ENCODE results near the gene GFRA1.
"Not testable (repeated sequence)": the region's sequence is repeated elsewhere in the genome, so short reads cannot be mapped to it uniquely, and the experiment has no call there.

GFRA1 gene

GRCh38 chr10:116201011-116201410 is 72.0 kb downstream of the GFRA1 start:
- no peak for DNase-seq (ENCODE audit: low read depth, low spot score)

DNA sequence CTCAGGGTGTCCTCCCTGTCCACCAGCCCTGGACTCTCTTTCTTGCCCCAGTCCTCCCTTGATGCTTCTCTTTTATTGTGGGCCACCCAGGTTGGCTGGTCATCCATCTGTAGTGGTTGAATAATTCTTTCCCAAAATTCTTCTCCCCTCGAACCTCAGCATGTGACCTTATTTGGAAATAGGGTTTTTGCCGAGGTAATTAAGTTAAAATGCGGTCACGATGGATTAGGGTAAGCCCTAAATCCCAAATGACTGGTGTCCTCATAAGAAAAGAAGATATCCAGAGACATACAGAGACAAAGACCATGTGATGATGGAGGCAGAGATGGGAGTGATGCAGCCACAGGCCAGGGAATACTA is 74.3 kb downstream of the GFRA1 start:
- DNase-seq (ENCODE audit: low read depth, low spot score), result no peak

DNA sequence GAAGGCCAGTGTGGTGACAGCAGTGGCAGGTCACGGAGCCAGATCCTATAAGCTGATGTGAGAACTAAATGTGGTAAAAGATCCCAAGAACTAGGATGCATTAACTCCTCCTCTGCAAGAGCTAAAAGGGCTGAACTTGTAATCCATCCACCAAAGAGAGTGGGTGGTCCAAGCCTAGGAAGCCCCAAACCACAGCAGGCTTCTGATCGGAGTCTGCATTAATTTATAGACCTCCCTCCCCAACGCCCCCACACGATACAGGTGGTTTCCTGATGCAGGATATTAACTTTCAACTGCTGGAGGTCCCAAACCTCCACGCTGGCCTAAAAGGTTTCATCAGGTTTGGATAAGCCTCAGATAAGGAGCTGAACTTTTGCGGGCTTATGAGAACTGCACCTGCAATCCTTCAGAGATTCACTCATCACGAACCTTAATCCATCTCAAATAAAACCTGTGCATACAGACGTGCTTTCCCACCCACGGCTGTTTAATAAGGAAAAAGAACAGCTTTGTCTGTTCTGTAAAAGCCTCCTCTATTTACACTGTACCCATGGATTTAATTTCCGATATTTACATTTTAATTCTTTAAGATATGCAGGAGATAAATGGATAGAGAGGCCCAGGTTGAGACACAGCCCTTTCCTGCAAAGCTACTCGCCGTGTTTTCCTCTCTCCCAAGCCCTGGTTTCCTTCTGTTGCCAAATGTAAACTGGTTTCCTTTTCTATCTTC is 74.9 kb downstream of the GFRA1 start:
- DNase-seq (ENCODE audit: low read depth, low spot score), result no peak

- DNase-seq (ENCODE audit: low read depth, low spot score), result no peak
Measured at GRCh38 chr10:116195583-116195982, 77.4 kb downstream of the GFRA1 start.

DNA sequence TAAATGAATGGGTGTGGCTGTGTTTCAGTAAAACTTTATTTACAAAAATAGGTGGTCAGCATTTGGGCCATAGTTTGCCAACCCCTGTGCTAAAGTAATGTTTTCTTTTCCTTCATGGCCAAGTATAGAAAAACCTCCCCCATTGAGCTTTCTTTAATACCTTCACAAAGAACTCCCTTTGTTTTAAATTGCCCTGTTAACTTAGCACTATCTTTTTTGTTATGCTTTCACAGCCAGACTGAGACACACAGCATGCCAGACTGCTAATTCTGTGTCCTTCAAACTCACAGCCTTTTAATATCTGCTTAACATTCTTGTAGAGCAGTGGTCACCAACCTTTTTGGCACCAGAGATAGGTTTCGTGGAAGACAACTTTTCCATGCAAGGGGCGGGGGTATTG is 78.0 kb downstream of the GFRA1 start:
- DNase-seq (ENCODE audit: low read depth, low spot score), result no peak

DNA sequence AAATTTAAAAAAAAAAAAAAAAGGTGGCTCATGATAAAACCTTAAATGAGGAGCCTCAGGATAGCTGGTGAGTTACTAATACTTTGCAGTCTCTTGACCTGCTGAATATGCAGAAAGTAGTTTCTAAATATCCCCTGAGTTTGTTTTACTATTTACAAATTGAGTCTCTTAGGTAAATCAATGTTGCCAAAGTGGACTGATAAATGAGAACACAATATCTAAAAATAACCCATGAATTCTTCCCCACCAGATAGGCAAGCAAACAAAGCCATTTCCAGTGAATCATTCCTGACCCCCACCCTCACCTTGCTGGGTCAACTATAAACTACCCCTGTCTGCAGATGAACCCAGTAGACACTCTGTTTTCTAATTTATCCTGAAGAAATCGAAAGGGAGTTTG is 78.9 kb downstream of the GFRA1 start:
- no peak for DNase-seq (ENCODE audit: low read depth, low spot score)

GRCh38 chr10:116190883-116191282 is 82.1 kb downstream of the GFRA1 start:
- DNase-seq (ENCODE audit: low read depth, low spot score), result no peak

GRCh38 chr10:116186273-116186672 is 86.7 kb downstream of the GFRA1 start:
- DNase-seq (ENCODE audit: low read depth, low spot score), result no peak

- no peak for DNase-seq (ENCODE audit: low read depth, low spot score)
Measured at GRCh38 chr10:116185199-116185867, 87.7 kb downstream of the GFRA1 start.

DNA sequence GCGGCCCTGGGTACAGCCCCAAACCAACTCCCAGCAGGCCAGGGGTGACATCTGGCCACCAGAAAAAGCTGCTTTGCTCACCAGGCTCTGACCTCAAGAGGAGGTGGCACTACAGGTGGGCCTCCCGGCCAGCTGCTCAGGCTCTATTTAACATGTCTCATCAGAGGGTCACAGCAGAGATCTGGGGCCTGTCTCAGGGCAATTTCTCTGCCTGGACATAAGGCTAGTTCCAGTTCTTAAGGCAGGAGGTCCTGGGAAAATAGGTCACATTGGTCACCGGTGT is 88.6 kb downstream of the GFRA1 start:
- no peak for DNase-seq (ENCODE audit: low read depth, low spot score)

GRCh38 chr10:116183733-116184511 is 89.1 kb downstream of the GFRA1 start:
- DNase-seq (ENCODE audit: low read depth, low spot score), result no peak

DNA sequence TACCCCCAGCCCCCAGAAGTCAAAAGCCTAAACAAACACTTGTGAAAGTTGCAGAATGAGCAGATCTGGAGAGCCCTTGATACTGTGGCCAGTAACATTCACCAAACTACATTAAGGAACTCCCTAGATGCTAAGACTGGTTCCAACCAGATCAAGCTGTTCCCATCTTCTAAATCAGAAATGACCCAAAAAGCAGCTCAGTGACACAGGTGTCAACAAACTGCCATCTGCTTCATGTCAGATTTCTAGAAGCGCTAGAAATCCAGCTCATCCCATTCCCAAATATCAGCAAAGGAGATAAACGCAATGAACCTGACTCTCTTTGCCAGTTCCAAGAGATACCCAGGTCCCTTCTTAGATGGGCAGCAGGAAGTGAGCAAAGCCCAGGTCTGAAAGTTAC is 90.6 kb downstream of the GFRA1 start:
- DNase-seq (ENCODE audit: low read depth, low spot score), result no peak

- DNase-seq (ENCODE audit: low read depth, low spot score), result no peak
Measured at GRCh38 chr10:116178086-116178605, 94.9 kb downstream of the GFRA1 start.

DNA sequence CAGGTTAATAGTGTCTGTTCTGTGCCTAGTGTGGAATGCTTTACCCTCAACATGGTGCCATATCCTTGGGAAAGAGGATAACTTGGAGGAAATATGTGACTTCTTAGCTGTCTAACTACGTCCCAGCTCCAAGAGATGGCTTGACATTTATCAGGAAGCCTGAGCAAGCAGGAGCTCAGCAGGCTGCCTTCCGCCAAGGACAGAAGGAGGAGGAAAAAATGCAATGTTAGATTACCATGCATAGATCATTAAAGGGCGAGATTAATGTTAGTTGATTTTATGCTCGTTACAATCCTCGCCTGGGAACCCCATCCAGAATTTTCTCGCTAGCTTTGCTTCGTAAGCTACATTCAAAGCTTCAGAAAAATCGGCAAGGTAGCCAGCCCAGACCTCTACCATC is 97.8 kb downstream of the GFRA1 start:
- DNase-seq (ENCODE audit: low read depth, low spot score), result no peak

- DNase-seq (ENCODE audit: low read depth, low spot score), result no peak
Measured at GRCh38 chr10:116171505-116171904, 101.5 kb downstream of the GFRA1 start.

GRCh38 chr10:116170815-116171250 is 102.2 kb downstream of the GFRA1 start:
- no peak for DNase-seq (ENCODE audit: low read depth, low spot score)

- DNase-seq (ENCODE audit: low read depth, low spot score), result no peak
Measured at GRCh38 chr10:116169782-116170445, 103.1 kb downstream of the GFRA1 start.

DNA sequence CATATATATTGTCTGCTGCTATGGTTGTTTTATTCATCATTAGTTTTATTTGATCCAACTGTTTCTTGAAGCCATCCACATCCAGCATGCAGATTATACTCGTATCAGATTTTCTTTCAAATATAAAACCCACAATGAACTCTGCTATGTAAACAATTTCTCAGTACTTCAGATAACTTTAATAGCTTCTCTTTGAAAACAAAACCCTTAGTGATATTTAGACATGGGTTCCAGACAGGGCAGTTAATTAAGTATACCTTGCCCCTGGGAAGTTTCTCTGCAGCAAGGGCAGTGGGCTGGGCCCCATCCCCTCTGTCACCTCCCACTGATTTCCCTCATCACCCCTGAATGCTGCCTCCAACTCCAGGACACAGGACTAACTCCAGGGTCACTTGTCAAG is 104.3 kb downstream of the GFRA1 start:
- no peak for DNase-seq (ENCODE audit: low read depth, low spot score)

- DNase-seq (ENCODE audit: low read depth, low spot score), result no peak
Measured at GRCh38 chr10:116168329-116168728, 104.7 kb downstream of the GFRA1 start.

- not testable (repeated sequence) for DNase-seq (ENCODE audit: low read depth, low spot score)
Measured at GRCh38 chr10:116165941-116166340, 107.1 kb downstream of the GFRA1 start.

DNA sequence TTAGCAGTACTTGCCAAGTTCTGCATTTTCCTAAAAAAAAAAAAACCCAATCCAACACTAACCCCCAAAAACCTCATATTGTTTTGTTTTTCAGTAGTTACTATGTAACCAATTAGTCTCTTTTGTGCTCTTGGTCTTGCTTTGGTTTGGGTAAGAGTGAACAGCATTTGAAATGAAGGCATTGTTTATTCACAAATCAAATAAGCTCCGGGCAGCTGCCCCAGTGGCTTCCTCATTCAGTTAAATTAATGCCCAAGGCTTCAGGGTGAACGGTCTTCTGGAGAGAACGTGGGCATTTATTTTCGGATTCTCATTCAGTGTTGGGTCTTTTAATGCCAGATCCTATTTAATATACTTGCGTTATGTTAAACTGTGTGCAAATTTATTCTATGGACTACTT is 108.7 kb downstream of the GFRA1 start:
- no peak for DNase-seq (ENCODE audit: low read depth, low spot score)
